HG02623 (cell line): Measurements from ENCODE around the gene ARSD.
"Not testable (repeated sequence)": the region's sequence is repeated elsewhere in the genome, so short reads cannot be mapped to it uniquely, and the experiment has no call there.

Experiments
- ATAC-seq: cut with Tn5 transposase; IDR thresholded peaks from one replicate; pipeline ENCODE4 v1.9.1; 2021; ENCODE audit warnings: moderate library complexity; ENCODE audit not compliant: unreplicated experiment

Gene ARSD

DNA sequence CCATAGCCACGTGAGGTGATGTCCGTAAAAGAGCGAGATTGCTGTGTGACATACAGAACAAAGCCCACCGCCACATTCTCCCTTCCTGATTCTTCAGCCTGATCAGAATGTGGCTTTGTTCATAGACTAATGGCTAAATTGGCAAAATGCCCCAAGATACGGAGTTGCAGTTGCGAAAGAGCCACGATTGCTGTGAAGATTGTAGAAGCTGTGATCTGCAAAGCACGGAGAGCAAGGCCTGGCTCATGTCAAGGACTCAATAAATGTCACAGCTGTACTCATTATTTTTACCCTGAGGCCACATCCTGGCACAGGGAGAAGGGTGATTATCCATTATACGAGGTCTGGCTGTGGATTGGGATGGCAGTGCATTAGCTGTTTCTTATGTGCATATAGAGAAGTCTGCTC is 34.2 kb downstream of the ARSD start:
- no peak for ATAC-seq

DNA sequence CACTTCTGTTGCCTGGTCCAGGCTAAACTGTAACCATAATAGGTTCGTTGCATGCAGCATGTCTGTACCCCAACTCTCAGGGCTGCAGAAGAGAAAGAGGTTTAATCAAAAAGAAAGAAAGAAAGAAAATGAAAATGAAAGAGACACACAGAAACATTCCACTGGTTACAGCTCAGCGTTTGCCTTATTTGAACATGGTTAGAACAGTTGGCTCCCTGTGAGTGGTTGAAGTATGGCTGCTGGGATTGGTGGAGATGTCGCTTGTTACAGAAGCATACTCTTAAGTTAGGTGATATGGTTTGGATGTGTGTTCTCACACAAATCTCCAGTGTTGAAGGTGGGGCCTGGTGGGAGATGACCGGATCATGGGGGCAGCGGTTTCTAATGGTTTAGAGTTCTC is 36.3 kb downstream of the ARSD start:
- no peak for ATAC-seq

DNA sequence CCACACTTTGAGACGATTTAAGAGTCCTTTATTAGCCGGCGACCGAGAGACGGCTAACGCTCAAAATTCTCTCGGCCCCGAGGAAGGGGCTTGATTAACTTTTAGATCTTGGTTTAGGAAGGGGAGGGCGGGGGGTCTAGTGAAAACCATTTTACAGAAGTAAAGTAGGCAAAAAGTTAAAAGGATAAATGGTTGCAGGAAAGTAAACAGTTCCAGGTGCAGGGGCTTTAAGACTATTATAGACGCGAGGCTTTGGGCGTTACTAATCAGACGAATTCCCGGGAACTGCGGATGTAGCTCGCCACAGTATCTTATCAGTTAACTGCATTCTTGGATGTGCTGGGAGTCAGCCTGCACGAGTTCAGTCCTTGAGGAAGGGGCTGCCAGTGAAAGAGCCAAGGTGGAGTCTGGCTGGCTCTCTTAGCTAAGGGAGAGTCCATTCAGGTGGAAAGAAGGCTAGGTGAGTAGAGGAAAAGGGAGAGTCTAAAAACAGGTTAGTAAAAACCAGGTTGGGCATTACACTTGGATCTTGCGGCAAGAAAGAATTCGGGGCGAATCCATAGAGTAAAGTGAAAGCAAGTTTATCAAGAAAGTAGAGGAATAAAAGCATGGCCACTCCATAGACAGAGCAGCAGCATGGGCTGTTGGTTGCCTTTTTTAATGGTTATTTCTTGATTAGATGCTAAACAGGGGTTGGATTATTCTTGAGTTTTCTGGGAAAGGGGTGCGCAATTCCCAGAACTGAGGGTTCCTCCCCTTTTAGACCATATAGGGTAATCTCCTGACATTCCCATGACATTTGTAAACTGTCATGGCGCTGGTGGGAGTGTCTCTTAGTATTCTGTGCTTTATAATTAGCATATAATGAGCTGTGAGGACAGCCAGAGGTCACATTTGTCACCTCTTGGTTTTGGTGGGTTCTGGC is 38.3 kb downstream of the ARSD start:
- not testable (repeated sequence) for ATAC-seq

GRCh38 chrX:2889706-2890490 is 39.2 kb downstream of the ARSD start:
- not testable (repeated sequence) for ATAC-seq

- no peak for ATAC-seq
These were observed 40.0 kb downstream of the ARSD start for GRCh38 chrX:2889045-2889605.

DNA sequence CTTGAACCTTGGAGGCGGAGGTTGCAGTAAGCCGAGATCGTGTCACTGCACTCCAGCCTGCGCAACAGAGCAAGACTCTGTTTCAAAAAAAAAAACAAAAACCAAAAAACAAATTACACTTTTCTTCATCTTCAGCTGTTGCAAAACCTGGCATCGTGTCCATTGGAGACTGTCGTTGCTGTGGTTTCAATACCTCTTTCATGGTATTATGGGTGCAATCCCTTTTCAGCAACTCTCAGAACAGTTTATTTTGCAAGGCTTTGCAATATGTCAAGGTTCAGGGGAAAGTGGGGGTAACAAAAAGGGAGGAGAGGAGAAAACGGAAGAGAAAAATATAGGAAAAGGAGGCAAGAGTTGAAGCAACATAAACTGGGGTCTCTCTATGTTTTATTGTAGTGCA is 40.8 kb downstream of the ARSD start:
- ATAC-seq: no peak

- no peak for ATAC-seq
These were observed 45.4 kb downstream of the ARSD start for GRCh38 chrX:2883770-2884169.

DNA sequence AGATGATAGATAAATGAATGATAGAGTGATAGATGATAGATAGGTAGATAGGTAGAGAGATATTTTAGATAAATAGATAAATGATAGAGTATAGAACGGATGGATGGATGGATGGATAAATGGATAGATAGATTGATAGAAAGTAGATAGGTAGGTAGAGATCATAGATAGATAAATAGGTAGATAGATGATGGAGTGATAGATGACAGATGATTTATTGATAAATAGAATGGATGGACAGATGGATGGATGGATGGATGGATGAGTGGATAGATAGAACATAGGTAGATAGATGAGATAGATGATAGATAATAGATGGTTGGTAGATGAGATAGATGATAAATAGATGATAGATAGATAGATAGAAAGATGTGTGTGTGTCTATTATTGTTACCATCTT is 49.5 kb downstream of the ARSD start:
- ATAC-seq: no peak

DNA sequence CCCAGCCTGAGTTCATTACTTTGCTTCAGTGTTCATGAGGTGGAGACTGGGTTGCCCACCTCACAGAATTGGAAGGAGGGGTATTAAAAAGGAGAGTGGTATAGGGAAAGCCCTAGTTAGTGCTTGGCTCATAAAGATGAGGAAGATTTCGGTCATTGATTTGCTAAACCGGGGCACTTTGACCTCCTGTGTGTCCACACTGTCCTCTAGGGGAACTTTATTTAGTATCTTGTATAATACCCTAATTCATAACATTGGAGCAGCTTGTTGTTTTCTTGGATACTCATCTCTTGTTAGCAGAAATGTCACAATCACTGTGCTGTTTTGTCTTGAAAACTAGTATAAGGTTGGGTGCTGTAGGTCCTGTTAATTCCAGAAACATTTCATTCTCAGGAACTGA is 50.6 kb downstream of the ARSD start:
- ATAC-seq: no peak

- ATAC-seq: no peak
These were observed 53.2 kb downstream of the ARSD start for GRCh38 chrX:2875798-2876399.

GRCh38 chrX:2875136-2875481 is 54.0 kb downstream of the ARSD start:
- ATAC-seq: no peak

DNA sequence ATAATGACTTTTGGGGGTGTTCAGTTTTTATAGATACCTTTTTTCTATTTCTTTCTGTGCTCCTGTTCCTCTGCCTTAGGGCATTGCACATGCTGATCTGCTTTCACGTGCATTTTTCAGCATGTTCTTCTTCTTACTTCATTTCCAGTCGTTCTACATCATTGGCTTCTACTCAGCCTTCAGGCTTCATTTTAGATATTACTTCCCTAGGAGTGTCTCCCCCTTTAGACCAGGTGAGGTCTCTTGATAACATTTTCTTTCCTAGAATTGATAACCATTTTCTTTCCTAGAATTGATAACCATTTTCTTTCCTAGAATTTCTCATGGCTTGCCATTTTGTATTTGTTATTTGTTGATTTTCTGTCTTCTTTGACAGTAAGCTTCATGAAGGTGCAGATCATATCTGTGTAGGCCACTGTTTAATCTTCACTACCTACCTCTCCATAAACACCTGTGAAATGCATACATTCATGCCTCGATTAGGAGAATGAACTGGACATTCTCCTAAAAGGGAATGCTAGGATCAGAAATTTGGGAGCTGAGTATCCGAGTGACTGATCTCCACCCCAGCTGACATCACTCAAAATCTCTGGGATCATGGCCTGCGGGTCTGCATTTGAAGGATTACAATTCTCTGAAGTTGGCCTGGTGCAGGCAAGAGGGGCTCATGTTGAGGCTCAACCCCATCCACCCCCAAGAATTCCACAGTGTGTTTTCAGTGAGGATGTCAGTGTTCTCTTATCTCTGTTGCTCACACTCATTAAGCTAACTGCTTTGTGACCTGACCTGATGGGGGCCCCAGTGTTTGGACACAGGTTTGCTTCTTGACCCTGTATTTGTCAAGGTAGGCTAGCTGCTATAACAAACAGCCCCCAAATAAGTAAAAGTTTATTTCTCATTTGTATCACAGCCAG is 54.7 kb downstream of the ARSD start:
- no peak for ATAC-seq

GRCh38 chrX:2872671-2873277 is 56.4 kb downstream of the ARSD start:
- no peak for ATAC-seq

GRCh38 chrX:2871831-2872230 is 57.3 kb downstream of the ARSD start:
- ATAC-seq: no peak

DNA sequence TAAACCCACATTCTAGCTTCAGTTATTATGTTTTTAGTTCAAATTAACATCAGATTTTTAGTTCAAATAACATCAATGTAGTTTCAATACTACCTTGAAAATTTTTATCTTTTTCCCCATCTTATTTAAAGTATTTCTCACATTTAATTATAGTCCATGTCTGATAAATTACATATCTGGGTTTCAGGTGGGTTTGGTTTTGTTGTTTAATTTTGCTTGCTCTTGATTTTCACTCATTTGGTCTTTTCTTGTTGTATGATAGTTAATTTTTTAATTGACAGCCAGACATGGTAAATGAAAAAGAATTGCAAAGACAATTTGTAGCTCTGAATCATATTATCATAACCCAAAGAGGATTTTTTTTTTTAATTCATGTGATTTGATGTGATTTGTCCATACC is 58.5 kb downstream of the ARSD start:
- no peak for ATAC-seq

DNA sequence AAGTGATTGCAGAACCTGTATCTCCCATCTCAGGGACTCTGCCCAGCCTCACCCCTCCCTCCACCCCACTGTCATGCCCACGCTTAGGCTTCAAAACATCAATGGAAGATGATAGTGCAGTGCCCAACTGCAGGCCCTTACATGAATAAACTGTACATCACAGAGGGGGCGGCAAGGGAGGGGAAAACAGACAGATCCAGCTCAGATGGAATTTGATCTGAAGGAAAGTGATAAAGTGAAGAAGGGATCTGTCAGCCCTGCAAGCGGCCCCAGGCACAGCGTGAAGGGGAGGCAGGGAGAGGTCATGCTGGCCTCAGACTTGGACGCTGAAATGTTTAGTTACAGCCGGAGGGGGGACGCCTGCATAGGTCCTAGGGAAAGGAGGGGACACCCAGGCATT is 61.9 kb downstream of the ARSD start:
- no peak for ATAC-seq

DNA sequence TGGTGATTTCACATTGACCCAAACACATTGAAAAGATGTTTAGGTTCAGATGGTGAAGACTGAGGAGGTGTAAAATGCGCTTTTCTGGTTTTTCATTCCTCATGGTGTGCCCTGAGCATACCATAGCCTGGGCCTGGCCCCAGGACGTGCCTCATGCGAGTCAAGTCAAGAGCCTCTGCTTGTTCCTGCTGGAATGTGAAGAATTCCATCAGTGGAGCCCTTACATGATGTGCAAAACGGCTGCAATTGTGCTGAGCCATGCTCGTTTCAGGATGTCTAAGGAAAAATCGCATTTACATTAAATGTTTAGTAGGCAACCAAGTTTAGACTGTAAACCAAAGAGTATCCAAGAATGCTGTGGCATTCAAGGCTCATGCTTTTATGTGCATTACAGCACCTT is 65.5 kb downstream of the ARSD start:
- ATAC-seq: no peak

DNA sequence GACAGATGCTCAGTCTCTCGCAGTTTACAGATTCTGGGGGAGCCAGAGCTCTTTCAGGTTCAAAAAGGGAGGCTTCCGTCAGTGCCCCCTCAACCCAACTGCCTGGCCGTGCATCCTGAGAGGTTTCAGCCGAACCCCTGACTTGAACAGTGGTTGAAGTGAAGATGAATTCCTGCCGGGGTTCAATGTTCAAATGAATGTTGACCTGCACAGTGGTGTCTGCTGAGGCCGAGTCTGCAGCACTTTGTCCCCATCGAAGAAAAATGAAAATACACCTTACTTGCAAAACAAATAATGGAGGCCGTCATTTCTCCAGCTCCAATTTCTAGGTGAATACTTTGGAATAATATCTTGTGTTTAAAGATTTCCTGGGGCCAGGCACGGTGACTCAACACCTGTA is 66.7 kb downstream of the ARSD start:
- ATAC-seq: no peak

- no peak for ATAC-seq
These were observed 69.8 kb downstream of the ARSD start for GRCh38 chrX:2859197-2859797.

DNA sequence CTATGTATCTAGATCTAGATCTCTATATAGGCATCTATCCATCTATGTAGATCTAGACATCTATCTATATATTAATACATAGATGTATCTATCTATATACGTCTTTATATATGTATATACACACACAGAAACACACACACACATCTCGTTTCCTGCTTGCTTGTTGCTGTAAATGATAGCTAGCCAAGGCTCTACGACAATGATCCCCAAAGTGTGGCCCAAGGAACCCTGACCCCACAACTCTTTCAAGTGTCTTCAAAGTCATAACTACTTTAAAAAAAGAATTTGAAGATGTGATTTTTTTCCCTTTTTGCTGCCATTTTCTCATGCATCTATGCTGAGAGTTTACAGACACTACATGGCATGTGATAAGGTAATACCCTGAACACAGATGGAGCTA is 71.6 kb downstream of the ARSD start:
- no peak for ATAC-seq
